ENCODE data around the gene GOLIM4.

The GOLIM4 gene

GRCh38 chr3:167973901-167974300 lies 121.8 kb downstream of the GOLIM4 start:
- H3K4me3 ChIP-seq (ENCODE audit: control insufficient read depth, low read depth, low read length), result no peak overlapping the region
- TF ChIP-seq CTCF (IDR thresholded peaks at IDR 0.05; ENCODE audit: control insufficient read depth, insufficient read depth, low read depth, low read length, missing control alignments), result no peak
- no peak for DNase-seq (ENCODE audit: low read depth)

- no peak for TF ChIP-seq CTCF (IDR thresholded peaks at IDR 0.05; ENCODE audit: control insufficient read depth, insufficient read depth, low read depth, low read length, missing control alignments)
- H3K4me3 ChIP-seq (ENCODE audit: control insufficient read depth, low read depth, low read length), result no peak overlapping the region
- no peak for DNase-seq (ENCODE audit: low read depth)
Measured at GRCh38 chr3:167973046-167973445, 122.7 kb downstream of the GOLIM4 start.

- no peak for TF ChIP-seq CTCF (IDR thresholded peaks at IDR 0.05; ENCODE audit: control insufficient read depth, insufficient read depth, low read depth, low read length, missing control alignments)
- no peak for DNase-seq (ENCODE audit: low read depth)
Measured at GRCh38 chr3:167972502-167972901, 123.2 kb downstream of the GOLIM4 start.

GRCh38 chr3:167969548-167969947 lies 126.2 kb downstream of the GOLIM4 start:
- no peak for DNase-seq (ENCODE audit: low read depth)
- no peak overlapping the region for H3K4me3 ChIP-seq (ENCODE audit: control insufficient read depth, low read depth, low read length)
- no peak for TF ChIP-seq CTCF (IDR thresholded peaks at IDR 0.05; ENCODE audit: control insufficient read depth, insufficient read depth, low read depth, low read length, missing control alignments)

More at GRCh38 chr3:167972502-167972901, 123.2 kb downstream of the GOLIM4 start:
- no peak overlapping the region for H3K4me3 ChIP-seq (ENCODE audit: control insufficient read depth, low read depth, low read length)

GRCh38 chr3:167967257-167968036 lies 128.3 kb downstream of the GOLIM4 start:
- no peak for TF ChIP-seq CTCF (IDR thresholded peaks at IDR 0.05; ENCODE audit: control insufficient read depth, insufficient read depth, low read depth, low read length, missing control alignments)
- no peak overlapping the region for H3K4me3 ChIP-seq (ENCODE audit: control insufficient read depth, low read depth, low read length)
- DNase-seq (ENCODE audit: low read depth), result no peak
